MCF 10A (cell line): Measurements from ENCODE around the gene SERPINB12. TPM values are rescaled to one million over a fixed set of nuclear protein-coding genes. Genes with fewer than 3 reads are reported as not detected.
A peak's percentile ranks its signal among the peaks of the same experiment; 100 is the strongest.

ENCODE experiments used
- BruUV-seq: library from RNA; stranded (reverse); fragments of 400-500 nt; replicated peaks from 2 replicates; lab custom pipeline; 2021; lab: Mats Ljungman, UMichigan
- CTCF ChIA-PET: fragments of 300-600 bp; sonication (Branson Sonifier 250); formaldehyde crosslinking; extraction: SDS; loops from one replicate; lab custom pipeline; 2021; ENCODE audit warnings: antibody characterized with exemption, inconsistent platforms; lab: Yijun Ruan, JAX
- POLR2A ChIA-PET: fragments of 300-600, 350-650 bp; sonication (Branson Sonifier 250); formaldehyde crosslinking; extraction: SDS; loops from one replicate; lab custom pipeline; 2020; ENCODE audit warnings: antibody characterized with exemption, inconsistent platforms; lab: Yijun Ruan, JAX
- DNase-seq: peaks from one replicate; pipeline ENCODE4 v3.0.0-alpha.2; 2018; ENCODE audit not compliant: unreplicated experiment
- H3K27ac Mint-ChIP-seq: one replicate; pipeline ENCODE4 v1.8.0; 2022; ENCODE audit warnings: mild to moderate bottlenecking, low read depth, mixed read lengths; ENCODE audit not compliant: unreplicated experiment
- H3K27me3 Mint-ChIP-seq: one replicate; pipeline ENCODE4 v1.8.0; 2022; ENCODE audit warnings: mixed read lengths; ENCODE audit not compliant: insufficient read depth, unreplicated experiment
- H3K36me3 Mint-ChIP-seq: one replicate; pipeline ENCODE4 v1.8.0; 2022; ENCODE audit warnings: mild to moderate bottlenecking, moderate library complexity, mixed read lengths; ENCODE audit not compliant: insufficient read depth, unreplicated experiment
- H3K4me1 Mint-ChIP-seq: one replicate; pipeline ENCODE4 v1.8.0; 2022; ENCODE audit warnings: mixed read lengths; ENCODE audit not compliant: insufficient read depth, unreplicated experiment
- H3K4me3 Mint-ChIP-seq: one replicate; pipeline ENCODE4 v1.8.0; 2022; ENCODE audit warnings: mild to moderate bottlenecking, moderate library complexity, mixed read lengths; ENCODE audit not compliant: unreplicated experiment
- H3K9me3 Mint-ChIP-seq: one replicate; pipeline ENCODE4 v1.8.0; 2022; ENCODE audit warnings: mixed read lengths; ENCODE audit not compliant: unreplicated experiment
- CTCF ChIP-seq: fragments of 200-600 bp; IDR thresholded peaks from one replicate; pipeline ENCODE4 v1.8.0; 2022; ENCODE audit warnings: antibody characterized with exemption, mild to moderate bottlenecking; ENCODE audit not compliant: unreplicated experiment
- intact Hi-C: fragments of 100-400 bp; cut with micrococcal nuclease; formaldehyde crosslinking; loops from 2 replicates; pipeline ENCODE4 v1.14.1; 2022
- total RNA-seq: library from RNA; stranded (reverse); gene quantifications from 2 replicates; pipeline ENCODE4 v1.2.3, GENCODE V29; 2022

Gene SERPINB12
- total RNA-seq, 1 experiment from 2014 or later, result not detected

GRCh38 chr18:63562284-63562683, 20.1 kb downstream of the SERPINB12 start:
- no TSS peak for BruUV-seq
- Mint-ChIP-seq H3K9me3 (no peaks in the 10 kb centered on the region), H3K27ac (no peak overlapping the region)

GRCh38 chr18:63564021-63564420, 21.9 kb downstream of the SERPINB12 start:
- DNase-seq, result no peak
- ChIA-PET POLR2A (interaction anchor here (0.5 to 0.7 kb wide), 2 partner anchors 338 to 1729 kb away, joined by 3 to 5 read pairs; no protein-coding TSS in a partner anchor), CTCF (interaction anchor here (1.0 to 2.6 kb wide), 4 partner anchors 11 to 436 kb away, joined by 3 to 14 read pairs (median 6); no protein-coding TSS in a partner anchor)
- Mint-ChIP-seq H3K4me1 (no peaks in the 10 kb centered on the region), H3K36me3 (no peaks in the 10 kb centered on the region), H3K9me3 (no peaks in the 10 kb centered on the region), H3K27ac (no peak overlapping the region), H3K27me3 (peaks cover 18% of the 10 kb centered on the region), H3K4me3 (no peak overlapping the region)
- no peak for TF ChIP-seq CTCF
- no TSS peak for BruUV-seq
- intact Hi-C loops, result no loop called here

More at GRCh38 chr18:63562284-63562683, 20.1 kb downstream of the SERPINB12 start:
- DNase-seq, result no peak
- POLR2A ChIA-PET, result interaction anchor here (0.7 to 1.1 kb wide), 2 partner anchors 9 to 168 kb away, joined by 5 to 6 read pairs; no protein-coding TSS in a partner anchor
- intact Hi-C loops, result no loop called here
- Mint-ChIP-seq H3K4me1 (no peaks in the 10 kb centered on the region), H3K36me3 (no peaks in the 10 kb centered on the region), H3K27me3 (peaks cover 8% of the 10 kb centered on the region), H3K4me3 (no peak overlapping the region)
- CTCF ChIA-PET, result interaction anchor here (0.6 to 2.6 kb wide), 4 partner anchors 9 to 413 kb away, joined by 3 to 14 read pairs (median 4); no protein-coding TSS in a partner anchor
- no peak for TF ChIP-seq CTCF

- no TSS peak for BruUV-seq
- ChIA-PET POLR2A (interaction anchor here (0.7 kb wide), 1 partner anchor 1729 kb away, joined by 5 read pairs; no protein-coding TSS in a partner anchor), CTCF (interaction anchor here (0.8 to 5.2 kb wide), 5 partner anchors 13 to 436 kb away, joined by 3 to 33 read pairs (median 7); no protein-coding TSS in a partner anchor)
- H3K4me1 Mint-ChIP-seq, result no peaks in the 10 kb centered on the region
- TF ChIP-seq CTCF, result no peak
- intact Hi-C loops, result no loop called here
- H3K27me3 Mint-ChIP-seq, result peaks cover 18% of the 10 kb centered on the region
- H3K4me3 Mint-ChIP-seq, result no peak overlapping the region
- H3K36me3 Mint-ChIP-seq, result no peaks in the 10 kb centered on the region
- H3K9me3 Mint-ChIP-seq, result no peaks in the 10 kb centered on the region
- no peak overlapping the region for H3K27ac Mint-ChIP-seq
- no peak for DNase-seq
Measured at GRCh38 chr18:63564561-63564960, 22.4 kb downstream of the SERPINB12 start.

- ChIA-PET CTCF (interaction anchor here (0.8 to 5.2 kb wide), 9 partner anchors 8 to 281 kb away, joined by 3 to 33 read pairs (median 4); no protein-coding TSS in a partner anchor), POLR2A (no interaction called here)
- H3K4me1 Mint-ChIP-seq, result no peaks in the 10 kb centered on the region
- H3K9me3 Mint-ChIP-seq, result no peaks in the 10 kb centered on the region
- H3K4me3 Mint-ChIP-seq, result no peak overlapping the region
- no TSS peak for BruUV-seq
- intact Hi-C loops, result no loop called here
- DNase-seq, result no peak
- peaks cover 18% of the 10 kb centered on the region for H3K27me3 Mint-ChIP-seq
- peak overlapping the region; percentile 23 for H3K27ac Mint-ChIP-seq
- H3K36me3 Mint-ChIP-seq, result no peaks in the 10 kb centered on the region
- TF ChIP-seq CTCF, result no peak
Measured at GRCh38 chr18:63567276-63567675, 25.1 kb downstream of the SERPINB12 start.
